SKM-1 treated with dmso at 0.1 percent for 144 hours (cell line): ENCODE data around the gene RLN2.
"Not testable (repeated sequence)": the region's sequence is repeated elsewhere in the genome, so short reads cannot be mapped to it uniquely, and the experiment has no call there.

Experiments used
- DNase-seq: peaks from one replicate; lab custom pipeline; 2025; ENCODE audit not compliant: unreplicated experiment; lab: John Stamatoyannopoulos, UW

The RLN2 gene

DNA sequence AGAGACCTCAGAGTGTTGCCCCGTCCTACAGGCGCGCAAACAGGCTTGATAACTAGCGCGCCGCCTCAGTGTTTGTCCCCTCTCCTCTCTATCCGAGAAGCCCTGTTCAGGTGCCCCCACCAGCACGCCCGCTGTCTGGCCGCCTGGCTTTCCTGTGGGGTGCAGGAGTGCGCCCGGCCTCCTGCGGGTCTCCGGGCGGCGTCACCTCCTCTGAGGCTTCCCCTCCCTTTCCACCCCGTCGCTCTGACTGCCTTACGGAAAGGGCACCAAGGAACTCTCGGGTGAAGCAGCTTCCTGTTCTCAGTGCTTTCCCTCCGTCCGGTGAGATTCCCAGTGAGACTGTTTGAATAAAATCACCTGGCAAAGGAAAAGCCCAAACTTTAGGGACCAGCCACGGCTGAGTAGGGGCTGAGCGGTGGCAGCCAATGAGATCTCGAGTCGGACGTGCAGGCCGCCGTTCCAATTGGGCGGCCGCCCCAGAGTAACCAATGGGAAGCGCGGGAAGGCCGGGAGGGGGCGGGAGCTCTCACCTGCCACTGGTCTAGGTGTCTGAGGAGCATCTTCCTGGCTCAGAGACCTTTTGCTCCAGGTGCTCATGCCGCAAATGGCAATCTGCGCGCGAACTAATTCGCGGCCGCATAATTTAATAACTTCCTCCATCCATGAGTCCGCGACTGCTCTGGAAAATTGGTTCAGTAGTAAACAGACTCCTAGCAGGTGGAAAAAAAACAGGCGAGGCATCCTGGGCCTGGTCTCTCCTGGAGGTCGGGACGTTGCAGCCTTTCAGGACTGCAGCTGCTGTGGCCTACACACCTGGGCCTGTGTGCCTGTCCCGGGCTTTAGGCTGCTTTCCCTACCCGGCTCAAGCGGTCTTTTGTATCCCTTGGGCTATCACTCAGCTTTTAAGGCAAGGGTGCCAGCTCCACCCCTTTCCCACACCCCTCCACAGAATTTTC, at the start of gene RLN2:
Gene RLN2 (minus strand): TSS at position 877 of the 956 bp plus-strand sequence. CDS start 136 bp downstream, at position 741.
- DNase-seq, result not testable (repeated sequence)

- no peak for DNase-seq
These were observed 49.7 kb upstream of the RLN2 start for GRCh38 chr9:5354184-5354583.

DNA sequence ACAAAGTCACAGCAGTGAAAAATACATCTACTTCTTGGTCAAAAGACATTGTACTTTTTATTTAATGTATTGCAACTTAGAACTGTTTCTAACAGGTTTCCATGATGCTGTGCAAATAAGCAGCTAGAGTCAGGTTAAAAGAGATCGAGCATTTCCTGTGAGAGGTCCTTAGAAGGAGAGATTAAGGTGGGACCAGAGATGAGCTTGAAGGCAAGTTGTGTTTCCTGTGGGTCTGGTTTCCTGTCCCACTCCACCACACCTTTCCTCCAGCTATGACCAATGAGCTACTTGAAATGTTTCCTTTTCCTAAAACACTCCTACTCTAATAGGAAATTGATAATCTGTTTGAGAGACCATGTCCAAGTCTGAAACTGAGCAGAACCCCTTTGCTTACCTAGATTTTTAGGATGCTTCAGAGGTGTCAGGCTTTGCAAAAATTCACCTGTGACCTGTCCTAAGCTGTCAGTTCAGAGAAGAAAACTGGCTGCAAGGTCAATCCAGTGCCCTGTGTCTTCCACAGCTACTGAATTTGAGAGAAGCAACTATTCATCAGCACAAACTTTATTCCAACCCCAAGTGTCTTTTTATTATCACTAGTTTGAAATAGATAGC, 48.2 kb upstream of the RLN2 start:
- no peak for DNase-seq

DNA sequence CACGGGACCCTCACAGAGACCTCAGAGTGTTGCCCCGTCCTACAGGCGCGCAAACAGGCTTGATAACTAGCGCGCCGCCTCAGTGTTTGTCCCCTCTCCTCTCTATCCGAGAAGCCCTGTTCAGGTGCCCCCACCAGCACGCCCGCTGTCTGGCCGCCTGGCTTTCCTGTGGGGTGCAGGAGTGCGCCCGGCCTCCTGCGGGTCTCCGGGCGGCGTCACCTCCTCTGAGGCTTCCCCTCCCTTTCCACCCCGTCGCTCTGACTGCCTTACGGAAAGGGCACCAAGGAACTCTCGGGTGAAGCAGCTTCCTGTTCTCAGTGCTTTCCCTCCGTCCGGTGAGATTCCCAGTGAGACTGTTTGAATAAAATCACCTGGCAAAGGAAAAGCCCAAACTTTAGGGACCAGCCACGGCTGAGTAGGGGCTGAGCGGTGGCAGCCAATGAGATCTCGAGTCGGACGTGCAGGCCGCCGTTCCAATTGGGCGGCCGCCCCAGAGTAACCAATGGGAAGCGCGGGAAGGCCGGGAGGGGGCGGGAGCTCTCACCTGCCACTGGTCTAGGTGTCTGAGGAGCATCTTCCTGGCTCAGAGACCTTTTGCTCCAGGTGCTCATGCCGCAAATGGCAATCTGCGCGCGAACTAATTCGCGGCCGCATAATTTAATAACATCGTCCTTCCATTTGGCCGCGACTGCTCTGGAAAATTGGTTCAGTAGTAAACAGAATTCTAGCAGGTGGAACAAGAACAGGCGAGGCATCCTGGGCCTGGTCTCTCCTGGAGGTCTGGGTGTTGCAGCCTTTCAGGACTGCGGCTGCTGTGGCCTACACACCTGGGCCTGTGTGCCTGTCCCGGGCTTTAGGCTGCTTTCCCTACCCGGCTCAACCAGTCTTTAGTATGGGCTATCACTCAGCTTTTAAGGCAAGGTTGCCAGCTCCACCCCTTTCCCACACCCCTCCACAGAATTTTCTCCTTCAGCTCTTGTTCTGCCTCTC, 34.8 kb upstream of the RLN2 start, which contains the start of gene RLN1:
Gene RLN1 (minus strand): TSS at position 885 of the 990 bp plus-strand sequence. CDS start 130 bp downstream, at position 755.
- DNase-seq, result not testable (repeated sequence)

GRCh38 chr9:5336688-5337087, 32.2 kb upstream of the RLN2 start:
- DNase-seq, result no peak

DNA sequence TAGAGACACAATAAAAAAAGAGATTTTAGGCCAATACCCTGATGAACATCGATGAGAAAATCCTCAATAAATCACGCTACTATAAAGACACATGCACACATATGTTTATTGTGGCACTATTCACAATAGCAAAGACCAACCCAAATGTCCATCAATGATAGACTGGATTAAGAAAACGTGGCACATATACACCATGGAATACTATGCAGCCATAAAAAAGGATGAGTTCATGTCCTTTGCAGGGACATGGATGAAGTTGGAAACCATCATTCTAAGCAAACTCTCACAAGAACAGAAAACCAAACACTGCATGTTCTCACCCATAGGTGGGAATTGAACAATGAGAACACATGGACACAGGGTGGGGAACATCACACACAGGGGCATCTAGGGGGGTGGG, 26.8 kb upstream of the RLN2 start:
- not testable (repeated sequence) for DNase-seq

- no peak for DNase-seq
These were observed 22.5 kb upstream of the RLN2 start for GRCh38 chr9:5326893-5327548.

DNA sequence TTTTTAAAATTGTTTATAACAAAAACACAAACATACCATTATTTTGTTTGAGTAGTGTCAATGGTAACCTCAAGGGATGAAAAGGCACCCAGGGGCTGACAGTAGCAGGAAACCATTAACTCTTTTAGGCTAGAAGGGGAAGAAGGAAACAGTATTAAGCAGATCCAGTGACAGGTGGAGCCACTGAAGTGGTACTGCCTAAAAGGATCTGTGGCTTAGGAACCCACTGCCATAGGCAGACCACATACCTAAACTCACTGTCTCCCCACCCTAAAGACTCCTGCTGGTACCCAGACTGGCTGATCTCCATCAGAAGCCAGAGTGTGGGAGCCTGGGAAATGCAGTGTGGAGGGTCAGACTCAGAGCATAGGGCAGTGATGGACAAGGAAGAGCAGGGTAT, 21.7 kb upstream of the RLN2 start:
- no peak for DNase-seq

GRCh38 chr9:5321601-5322000, 17.1 kb upstream of the RLN2 start:
- DNase-seq, result not testable (repeated sequence)

DNA sequence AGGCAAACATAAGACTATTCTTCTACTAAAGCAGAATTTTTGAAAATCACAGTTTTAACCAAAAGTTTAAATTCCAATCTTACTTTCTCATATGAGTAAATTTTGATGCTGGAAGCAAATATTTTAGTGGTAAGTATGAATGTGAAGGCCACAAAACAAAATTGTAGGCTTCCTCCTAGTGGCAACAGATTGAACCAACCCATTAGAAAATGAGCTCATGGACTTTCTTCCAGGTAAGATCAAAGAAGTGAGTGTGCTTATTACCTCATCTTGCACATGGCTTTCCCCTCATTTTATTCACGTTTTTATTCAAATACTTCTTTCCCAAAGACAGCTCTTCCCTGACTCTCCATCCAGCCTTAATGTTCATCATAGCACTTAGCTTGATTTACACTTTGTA, 16.5 kb upstream of the RLN2 start:
- no peak for DNase-seq

- DNase-seq, result not testable (repeated sequence)
These were observed 11.9 kb upstream of the RLN2 start for GRCh38 chr9:5316406-5316805.

DNA sequence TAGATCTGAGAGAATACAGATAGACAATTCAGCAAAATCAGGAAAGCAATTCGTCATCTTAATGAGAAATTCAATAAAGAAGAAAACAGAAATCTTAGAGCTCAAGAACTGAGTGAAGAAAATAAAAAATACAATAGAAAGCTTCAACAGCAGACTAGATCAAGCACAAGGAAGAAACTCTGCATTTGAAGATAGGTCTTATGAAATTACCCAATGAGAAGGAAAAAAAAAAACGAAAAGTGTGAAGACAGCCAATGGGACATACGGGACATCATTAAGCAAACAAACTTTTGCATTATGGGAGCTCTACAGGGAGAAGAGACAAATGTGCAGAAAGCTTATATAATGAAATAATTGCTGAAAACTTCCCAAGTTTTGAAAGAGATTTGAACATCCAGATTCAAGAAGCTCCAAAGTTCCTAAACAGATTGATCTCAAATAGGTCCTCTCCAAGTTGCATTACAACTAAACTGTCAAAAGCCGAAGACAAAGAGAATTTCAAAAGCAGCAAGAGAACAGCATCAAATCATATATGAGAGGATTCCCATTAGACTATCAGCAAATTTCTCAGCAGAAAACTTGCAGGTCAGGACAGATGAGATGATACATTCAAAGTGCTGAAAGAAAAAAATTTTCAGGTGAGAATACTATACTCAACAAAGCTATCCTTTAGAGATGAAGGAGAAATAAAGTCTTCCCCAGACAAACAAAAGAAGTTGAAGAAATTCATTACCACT, 10.8 kb upstream of the RLN2 start:
- DNase-seq, result no peak

DNA sequence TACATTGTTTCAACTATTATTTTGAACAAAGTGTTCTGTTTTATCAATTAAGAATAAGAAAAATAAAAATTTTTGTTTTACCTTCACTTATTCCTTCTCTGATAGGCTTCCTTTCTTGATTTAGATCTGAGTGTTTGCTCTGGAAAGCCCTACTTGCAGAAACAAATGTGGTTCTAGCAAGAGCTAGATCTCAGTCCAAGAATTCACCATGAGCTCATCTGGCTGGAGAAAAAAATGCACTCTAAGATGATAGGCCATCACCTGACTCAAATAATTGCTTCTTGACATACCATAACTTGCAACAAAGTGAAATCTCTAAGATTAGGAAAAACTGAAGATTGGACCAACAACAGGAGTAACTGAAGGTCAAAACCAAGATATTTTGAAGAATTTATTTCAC, 6.3 kb upstream of the RLN2 start:
- DNase-seq, result no peak

GRCh38 chr9:5305741-5306140, 1.2 kb upstream of the RLN2 start:
- DNase-seq, result no peak

GRCh38 chr9:5301544-5301943, 3.0 kb downstream of the RLN2 start:
- DNase-seq, result no peak

DNA sequence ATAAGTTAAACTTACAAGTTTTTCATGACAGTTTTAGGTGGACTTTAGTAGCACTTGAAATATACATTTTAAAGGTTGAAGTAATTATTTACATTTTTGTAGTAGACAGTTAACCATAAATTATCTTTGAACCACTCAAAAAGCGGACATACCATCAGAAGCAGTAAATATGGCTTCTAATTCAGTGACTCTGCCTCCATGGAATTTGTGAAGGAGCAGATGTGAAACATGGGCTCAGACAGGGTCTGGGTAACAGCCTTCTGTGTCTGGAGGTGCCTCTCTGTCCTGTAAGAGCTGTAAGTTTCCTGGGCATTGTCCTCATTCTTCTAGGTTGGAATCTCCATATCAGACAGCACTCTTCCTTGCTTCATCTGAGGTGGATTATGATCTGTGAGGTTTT, 12.4 kb downstream of the RLN2 start:
- no peak for DNase-seq

DNA sequence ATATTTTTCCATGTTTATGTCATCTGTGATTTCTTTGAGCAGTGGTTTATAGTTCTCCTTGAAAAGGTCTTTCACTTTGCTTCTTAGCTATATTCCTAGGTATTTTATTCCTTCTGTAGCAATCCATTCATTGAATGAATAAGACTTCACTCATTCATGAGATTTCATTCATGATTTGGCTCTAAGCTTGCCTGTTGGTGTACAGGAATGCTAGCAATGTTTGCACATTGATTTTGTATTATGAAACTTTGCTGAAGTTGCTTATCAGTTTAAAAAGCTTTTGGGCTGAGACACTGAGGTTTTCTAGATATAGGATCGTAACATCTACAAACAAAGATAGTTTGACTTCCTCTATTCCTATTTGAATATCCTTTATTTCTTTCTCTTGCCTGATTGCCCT, 15.9 kb downstream of the RLN2 start:
- no peak for DNase-seq

DNA sequence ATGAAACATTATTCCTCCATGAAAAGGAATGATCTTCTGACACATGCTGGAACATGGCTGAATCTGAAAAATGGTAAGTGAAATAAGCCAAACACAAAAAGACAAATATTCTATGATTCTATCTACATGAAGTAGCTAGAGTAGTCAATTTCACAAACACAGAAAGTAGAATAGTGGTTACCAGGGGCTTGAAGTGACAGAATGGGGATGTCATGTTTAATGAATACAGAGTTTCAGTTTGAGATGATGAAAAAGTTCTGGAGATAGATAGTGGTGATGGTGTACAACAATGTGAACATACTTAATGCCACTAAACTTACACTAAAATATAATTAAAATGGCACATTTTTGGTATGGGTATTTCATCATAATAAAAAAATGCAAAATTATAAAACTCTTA, 18.3 kb downstream of the RLN2 start:
- DNase-seq, result no peak

- peak; percentile 31 for DNase-seq
These were observed 26.0 kb downstream of the RLN2 start for GRCh38 chr9:5278486-5278885.

GRCh38 chr9:5274770-5275169, 29.7 kb downstream of the RLN2 start:
- no peak for DNase-seq
